Measurements from ENCODE around the gene SLFN14.
"Not testable (repeated sequence)": the region's sequence is repeated elsewhere in the genome, so short reads cannot be mapped to it uniquely, and the experiment has no call there.

Gene SLFN14

DNA sequence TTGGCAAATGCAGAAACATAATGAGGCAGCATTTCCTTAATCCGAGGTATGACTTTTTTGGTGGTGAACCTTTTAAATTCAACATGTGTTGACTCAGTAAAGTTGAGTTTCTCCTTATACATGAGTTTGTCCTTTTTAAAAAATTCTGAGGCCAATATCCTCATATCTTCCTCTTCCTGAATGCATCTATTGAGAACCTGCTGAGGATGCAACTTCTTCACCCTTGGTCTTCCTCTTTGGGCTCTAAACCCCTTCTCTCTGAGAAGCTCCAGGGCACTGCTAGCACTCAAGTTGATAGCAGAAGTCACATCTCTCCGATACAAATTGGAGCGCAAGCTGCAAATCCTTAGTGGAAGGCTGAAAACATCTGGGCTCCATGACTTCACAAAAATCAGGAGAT, 3.3 kb downstream of the SLFN14 start:
- no peak for DNase-seq

DNA sequence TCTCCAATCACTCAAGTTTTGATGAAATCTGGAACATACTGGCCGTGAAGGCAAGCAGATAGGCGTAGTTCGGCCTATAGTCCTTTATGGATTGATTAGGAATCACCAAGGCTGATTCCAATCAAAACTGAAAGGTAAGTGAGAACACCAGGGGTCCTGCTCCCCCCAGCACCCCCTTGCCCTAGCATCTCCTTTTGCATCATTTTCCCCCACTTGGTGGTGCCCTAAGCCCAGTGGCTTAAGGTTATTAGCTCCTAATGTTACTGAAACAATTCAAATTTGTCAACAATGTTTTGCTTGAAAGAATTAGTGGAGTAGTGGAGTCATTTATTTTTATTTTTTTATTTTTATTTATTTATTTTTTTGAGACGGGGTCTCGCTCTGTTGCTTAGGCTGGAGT, 4.9 kb downstream of the SLFN14 start:
- DNase-seq = no peak

DNA sequence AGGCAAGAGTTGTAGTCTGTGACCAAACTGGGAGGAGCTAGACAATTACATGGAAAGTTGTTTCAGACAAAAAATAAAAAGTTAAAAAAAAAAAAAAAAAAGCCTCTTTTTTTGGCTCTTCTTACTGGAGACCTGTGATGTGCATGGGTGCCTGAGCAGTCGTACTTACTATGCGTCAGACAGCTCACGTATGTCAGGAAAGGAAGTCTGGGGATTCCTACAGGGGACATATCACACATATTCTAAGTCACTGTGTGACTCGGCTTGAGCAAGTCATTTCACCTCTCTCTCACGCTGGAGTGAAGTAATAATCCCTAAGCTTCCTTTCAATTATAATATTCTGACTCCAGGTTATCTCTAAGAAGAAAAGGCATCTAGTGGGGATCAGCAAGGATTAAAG, 6.0 kb downstream of the SLFN14 start:
- DNase-seq = no peak

DNA sequence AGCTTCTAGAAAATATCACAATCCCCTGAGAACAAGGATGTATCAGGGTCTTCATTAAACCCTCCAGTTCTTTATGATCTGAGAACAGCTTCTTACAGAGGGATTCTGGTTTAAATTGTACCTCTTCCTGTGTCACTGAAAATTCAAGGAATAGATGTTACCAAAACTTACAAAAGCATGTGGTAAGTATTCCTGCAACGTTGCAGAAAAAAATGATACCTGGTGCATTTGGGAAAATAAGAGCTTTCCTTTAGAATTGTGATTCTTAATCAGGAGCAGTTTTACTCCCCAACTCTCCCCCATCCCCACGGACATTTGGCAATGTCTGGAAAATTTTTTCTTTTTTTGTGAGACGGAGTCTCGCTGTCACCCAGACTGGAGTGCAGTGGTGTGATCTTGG, 7.3 kb downstream of the SLFN14 start:
- DNase-seq = no peak

DNA sequence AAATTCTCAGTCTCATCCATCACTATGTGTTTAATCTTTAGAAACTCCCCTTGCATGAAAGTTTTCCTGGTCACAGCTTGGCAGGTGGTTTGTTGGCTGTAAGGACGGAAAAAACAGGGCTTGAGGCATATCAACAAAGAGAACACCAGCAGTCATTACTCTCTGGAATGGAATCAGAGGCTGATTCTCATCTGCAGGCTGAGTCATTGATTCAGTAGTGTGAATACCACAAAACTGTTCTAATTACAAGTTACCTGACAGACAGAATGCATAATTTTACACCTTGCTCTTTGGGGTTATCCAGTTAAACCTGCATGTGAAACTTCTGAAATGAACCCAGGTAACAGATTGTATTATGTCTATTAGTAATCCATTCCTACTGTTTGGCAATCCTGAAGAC, 11.6 kb downstream of the SLFN14 start:
- DNase-seq = no peak

DNA sequence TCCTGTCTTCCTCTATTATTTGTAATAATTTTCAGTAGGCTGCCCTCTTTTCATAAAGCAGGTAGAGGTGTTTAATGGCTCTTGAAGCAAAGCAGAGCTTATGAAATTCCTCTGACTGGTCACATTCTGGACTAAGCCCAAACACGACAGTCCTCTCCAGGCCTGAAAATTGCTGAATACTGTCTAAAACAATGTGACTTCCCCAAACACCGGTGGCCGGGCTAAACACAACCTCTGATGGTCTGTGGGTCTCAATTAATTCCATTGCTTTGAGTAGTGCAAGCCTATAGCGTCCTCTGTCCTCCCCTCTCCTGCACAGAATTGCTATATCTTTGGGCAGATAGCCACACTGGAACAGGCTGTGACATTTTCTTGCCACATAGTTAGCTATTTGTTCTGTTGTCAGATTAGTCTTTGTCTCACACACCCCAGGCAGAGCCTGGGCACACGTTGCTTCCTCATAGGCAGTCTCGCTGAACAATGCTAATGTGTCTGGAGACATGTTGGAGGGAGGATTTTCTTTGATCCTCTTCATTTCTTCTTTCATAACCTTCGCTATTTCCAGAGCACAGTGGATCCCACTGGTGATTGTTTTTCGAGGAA, 12.3 kb downstream of the SLFN14 start:
- no peak for DNase-seq

DNA sequence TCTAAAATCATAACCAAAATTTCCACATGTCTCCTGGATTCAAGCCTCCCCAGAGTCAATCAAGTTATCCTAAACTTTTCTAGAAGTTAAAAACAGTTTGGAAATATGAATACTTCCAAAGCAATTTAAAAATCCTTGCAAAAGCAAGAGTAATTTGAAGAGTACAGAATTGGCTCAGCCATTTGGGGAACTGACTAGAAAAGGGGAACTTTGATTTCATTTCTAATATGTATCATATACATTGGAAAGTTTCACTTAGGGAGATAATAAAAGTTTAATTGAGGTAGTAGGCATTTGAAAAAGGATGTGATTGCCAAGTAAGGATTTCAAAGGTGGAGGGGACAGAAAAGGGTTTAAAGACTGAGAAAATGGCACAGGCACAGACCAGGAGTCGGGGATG, 14.1 kb downstream of the SLFN14 start:
- no peak for DNase-seq

DNA sequence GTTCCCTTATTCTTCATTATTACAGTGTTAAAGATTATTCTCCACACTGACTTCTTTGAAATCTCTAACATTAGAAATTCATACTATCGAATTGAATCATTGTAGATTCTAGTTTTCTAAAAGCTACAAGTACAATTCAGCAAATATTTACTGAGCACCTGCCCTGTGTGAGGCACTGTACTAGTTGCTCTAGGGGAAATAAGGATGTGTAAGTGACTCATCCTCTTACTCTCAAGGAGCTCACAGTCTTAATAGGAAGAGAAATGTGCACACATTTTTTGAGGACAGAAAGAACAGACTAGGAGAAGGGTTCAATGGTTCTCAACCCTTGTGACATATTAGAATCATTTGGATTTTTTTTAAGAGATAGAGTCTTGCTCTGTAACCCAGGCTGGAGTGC, 15.5 kb downstream of the SLFN14 start:
- DNase-seq = no peak

DNA sequence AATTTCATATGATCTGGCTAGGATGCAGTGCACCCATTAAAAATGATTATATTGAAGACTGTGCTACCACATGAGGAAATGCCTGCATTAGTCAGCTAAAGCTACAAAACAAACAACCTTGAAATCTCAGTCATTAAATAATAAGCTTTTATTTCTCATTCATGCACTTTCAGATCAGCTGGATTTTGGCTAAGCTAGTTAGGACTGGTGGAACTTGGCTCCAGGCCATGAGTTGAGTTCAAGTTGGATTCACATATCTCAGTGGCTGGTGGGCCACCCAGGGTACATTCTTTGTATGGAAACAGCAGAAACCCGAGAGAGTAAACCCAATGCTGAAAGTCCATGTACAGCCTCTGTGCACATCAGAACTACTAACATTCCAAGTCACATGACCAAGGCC, 16.8 kb downstream of the SLFN14 start:
- no peak for DNase-seq

DNA sequence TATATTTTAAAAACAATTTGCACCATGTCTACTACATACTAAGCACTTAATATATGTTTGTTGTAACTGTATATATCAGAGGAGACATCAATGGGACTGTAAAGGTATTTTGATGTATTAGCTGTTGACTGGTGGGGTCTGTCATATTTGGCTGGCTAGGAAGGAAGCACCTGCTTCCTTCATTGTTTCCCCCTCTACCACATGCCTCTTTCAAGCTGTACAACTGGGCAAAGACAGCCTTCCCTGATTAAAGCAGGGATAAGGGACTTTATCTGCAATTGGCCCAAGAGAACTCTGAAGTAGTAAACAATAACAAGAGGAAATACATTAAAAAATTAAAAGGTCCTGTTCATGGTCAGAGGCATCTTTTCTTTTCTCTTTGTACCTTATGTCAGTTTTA, 17.6 kb downstream of the SLFN14 start:
- no peak for DNase-seq

DNA sequence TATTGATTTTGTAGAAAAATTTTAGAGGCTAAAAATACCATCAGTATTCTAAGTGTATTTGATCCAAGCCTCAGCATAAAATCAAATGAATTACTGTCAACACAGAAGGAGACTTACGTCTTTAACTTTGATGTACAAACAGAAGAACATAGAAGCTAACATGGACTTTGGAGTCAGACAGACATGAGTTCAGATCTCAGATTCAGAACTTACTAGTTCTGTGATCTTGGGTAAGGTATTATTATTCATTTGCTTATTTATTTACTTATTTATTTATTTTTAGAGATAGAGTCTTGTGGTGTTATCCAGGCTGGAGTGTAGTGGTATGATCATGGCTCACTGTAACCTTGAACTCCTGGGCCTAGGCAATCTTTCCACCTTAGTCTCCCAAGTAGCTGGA, 19.2 kb downstream of the SLFN14 start:
- no peak for DNase-seq

DNA sequence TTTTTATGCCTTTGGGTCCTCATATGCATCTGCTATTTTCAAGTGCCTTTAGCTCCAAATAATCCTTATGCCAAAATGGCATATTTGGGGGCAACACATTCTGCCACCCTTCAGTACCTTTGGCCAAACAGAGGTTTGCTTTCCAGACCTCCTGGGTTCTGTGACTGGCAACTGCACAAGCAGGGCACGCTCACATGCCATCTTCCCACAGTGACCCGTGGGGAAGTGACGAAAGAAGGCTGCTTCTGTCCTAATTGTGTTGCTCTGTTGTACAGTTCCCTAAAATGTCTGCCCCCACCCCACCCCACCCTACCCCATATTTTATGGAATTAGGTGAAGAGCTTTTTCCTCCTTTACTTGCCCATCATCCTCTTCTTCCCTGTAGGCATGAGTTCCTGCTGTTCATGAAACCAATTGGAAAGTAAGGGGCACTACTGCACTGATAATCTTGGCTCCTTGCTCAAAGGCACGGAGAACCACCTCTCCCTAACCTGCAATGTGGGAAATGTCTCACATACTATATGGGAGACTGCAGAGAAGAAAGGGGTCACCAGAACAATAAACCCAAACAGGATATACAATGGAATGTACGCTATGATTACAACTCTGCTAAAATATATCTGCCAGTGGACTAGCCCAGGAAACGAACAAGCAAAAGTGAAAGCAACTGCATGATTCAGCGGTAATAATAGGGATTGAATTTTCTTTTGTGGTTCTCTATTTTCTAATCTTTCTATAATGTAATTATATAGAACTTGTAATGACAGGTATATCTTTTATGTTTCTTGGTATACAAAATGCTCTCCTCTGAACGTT, 19.8 kb downstream of the SLFN14 start:
- DNase-seq = no peak

DNA sequence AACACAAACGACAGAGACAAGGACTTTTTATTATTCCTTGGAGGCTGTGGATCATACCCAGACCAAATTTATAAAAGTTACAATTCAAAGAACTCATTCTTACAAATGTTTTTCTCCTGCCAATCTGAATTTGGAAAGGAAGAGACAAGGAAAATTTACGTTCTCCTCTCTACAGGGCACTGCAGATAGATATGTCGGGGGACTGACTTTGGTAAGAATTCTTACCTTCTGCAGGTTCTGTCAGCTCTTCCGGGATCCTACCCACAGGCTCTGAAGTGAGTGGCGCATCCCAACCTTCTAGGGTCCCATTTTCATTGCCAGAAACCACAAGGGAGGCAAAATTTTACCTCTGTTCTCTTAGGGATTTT, 21.0 kb downstream of the SLFN14 start:
- no peak for DNase-seq

DNA sequence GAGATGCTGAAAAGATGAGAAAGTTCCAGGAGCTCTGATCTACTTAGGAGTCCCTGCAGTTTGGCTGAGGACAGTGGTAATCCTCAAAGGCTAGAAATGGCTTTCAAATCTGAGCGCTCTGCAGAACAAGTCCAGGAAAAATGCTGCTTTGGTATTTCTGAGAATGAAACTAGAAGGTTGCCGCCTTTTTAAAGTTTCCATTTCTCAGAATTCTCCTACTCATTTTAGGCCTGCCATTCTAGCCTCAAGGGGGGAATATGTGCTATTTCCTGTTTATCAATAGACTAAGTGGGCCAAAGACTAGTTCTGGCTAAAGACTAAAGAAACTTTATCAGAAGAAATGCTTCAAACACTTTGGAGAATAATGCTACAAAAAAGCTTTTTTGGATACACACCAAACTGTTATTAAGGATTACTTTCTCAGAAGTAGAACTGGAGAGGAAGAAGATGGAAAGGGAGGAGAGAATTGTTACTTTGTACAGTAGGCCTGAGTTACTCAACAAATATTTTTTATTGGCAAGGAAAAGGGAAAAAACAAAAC, 22.9 kb downstream of the SLFN14 start, which contains the start of gene SLFN12L:
TSS of gene SLFN12L (minus strand) at position 78 of the 541 bp plus-strand sequence. CDS start 15,314 bp downstream, outside the sequence.
- no peak for DNase-seq

DNA sequence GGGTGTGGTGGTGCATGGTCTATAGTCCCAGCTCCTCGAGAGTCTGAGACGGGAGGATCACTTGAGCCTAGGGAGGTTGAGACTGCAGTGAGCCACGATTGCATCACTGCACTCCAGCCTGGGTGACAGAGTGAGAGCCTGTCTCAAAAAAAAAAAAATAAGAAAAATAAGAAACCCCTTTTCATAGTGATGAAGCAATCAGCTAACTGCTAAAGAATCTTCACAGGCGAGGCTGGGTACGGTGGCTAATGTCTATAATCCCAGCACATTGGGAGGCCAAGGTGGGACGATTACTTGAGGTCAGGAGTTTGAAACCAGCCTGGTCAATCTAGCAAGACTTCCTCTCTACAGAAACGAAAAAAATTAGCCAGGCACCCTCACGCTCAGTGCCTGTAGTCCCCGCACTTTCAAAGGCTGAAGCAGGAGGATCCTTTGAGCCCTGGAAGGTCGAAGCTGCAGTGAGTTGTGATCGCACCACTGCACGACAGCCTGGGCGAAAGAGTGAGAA, 23.9 kb downstream of the SLFN14 start:
- DNase-seq = no peak

DNA sequence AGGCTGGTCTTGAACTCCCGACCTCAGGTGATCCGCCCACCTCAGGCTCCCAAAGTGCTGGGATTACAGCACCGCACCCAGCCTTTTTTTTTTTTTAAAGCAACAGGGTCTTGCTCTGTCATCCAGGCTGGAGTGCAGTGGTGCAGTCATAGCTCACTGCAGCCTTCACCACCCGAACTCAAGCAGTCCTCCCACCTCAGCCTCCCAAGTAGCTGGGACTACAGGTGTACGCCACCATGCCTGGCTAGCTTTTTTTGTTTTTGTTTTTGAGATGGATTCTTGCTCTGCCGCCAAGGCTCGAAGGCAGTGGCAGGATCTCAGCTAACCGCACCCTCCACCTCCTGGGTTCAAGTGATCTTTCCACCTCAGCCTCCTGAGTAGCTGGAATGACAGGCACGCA, 25.2 kb downstream of the SLFN14 start:
- DNase-seq = not testable (repeated sequence)

DNA sequence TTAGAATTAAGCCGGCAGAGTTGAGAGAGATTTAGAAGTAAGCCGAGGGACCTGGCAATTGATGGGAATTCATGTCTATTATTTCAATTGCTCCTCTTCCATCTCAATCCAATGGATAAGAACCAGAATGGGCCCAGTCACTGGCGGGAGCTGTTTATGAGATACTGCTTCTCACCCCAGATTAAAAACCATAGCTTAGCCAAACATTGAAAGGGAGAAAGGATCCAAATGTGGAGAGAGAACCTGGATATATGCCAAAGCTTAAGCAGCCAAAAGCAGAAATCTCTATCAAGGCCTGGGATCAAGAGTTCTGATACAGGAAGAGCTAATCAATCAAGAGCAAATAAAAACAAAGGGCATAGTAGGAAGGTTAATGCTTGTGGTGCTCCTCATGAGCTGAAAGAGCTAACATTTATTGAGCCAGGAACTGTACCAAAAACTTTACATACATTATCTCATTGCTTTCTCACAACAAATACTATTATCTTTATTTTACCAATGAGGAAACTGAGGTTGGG, 26.0 kb downstream of the SLFN14 start:
- DNase-seq = no peak

DNA sequence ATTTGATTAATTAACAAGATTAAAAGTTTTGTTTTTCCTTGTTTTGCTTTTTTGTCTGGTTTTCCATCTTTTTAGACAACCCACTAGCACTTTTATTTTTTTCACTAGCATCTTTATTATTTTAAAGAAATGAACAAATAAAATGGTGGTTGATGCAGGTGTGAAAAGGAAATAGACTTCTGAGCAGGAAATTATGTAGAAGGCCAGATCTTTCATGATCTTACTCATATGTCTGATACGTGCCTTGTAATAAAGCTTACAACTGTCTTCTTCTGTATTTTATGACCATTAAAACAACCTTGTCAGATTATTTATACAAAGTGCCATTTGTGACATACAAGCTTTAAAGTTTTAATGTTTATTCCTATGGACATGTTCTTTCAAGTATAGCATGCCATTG, 29.5 kb downstream of the SLFN14 start:
- no peak for DNase-seq

DNA sequence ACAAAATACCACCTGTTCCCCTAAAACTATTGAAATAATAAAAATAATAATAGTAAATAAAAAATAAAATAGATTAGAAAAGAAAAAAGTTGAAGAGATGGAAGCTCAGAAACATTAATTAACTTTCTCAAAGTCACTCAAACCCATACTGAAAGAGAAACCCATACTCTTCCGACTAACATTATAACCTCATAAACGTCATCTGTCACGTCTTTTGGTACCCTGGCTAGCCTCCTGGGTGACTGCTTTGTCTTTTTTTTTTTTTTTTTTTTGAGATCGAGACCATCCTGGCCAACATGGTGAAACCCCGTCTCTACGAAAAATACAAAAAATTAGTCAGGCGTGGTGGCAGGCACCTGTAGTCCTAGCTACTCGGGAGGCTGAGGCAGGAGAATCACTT, 30.8 kb downstream of the SLFN14 start:
- DNase-seq = no peak

DNA sequence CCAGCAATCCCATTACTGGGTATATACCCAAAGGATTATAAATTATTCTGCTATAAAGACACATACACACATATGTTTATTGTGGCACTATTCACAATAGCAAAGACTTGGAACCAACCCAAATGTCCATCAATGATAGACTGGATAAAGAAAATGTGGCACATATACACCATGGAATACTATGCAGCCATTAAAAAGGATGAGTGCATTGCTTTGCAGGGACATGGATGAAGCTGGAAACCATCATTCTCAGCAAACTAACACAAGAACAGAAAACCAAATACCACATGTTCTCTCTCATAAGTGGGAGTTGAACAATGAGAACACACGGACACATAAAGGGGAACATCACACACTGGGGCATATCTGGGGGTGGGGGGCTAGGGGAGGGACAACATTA, 31.3 kb downstream of the SLFN14 start:
- not testable (repeated sequence) for DNase-seq

DNA sequence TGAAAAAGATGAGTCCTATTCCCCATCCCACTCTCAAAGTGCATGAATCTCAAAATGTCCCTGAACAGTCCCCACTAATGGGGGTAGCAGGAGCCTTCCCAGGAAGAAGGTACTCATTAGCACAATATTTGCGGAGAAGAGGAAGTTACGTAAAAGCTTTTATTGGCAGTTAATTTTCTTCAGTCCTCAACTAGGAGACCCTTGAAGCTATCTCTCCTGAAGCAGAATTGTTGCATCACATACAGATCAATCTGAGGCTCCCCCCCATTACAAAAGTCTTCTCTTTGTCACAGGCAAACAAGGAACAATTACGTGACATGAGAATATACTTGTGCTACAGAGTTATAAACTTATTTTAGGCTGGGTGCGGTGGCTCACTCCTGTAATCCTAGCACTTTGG, 37.3 kb downstream of the SLFN14 start:
- no peak for DNase-seq

DNA sequence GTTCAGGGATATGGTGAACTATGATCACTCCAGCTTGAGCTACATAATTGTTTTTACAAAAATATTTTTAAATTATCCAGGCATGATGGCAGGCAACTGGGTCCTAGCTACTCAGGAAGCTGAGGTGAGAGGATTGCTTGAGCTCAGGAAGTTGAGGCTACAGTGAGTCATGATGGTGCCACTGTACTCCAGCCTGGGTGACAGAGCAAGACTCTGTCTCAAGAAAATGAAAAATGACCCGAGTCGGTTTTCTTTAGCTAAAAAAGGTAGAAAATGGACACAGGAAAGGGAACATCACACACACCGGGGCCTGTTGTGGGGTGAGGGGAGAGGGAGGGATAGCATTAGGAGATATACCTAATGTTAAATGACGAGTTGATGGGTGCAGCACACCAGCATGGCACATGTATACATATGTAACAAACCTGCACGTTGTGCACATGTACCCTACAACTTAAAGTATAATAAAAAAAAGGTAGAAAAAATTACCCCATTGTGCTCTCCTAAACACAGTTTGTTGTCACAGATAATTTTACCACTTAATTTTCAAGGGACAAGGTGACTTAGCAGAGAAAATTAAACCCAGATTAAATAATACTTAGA, 38.9 kb downstream of the SLFN14 start:
- not testable (repeated sequence) for DNase-seq

DNA sequence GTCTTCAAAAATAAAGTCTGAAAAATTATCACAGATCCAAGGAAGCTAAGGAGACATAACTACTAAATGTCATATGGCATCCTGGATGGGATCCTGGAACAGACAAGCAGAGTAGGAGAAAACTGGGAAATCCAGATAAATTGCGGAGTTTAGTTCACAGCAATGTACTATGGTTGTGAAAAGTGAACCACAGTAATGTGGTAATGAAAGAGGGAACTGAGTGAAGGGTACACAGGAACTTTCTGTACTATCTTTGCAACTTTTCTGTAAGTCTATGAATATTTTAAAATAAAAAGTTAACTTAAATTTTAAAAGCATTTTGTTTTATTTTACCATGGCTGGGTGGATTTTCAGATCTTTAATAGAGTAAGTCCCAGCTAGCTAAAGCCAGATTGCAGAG, 39.5 kb downstream of the SLFN14 start:
- no peak for DNase-seq

Data from NCI-H1436 treated with DMSO at 0.1 percent for 48 hours (cell line).